Measurements from ENCODE around the gene PDE1C. TPM values are rescaled to one million over a fixed set of nuclear protein-coding genes. Genes with fewer than 3 reads are reported as not detected.

Gene PDE1C
- total RNA-seq, 4 donors from 2014 or later, result 0.19 to 14.5 (median 2.9) TPM

DNA sequence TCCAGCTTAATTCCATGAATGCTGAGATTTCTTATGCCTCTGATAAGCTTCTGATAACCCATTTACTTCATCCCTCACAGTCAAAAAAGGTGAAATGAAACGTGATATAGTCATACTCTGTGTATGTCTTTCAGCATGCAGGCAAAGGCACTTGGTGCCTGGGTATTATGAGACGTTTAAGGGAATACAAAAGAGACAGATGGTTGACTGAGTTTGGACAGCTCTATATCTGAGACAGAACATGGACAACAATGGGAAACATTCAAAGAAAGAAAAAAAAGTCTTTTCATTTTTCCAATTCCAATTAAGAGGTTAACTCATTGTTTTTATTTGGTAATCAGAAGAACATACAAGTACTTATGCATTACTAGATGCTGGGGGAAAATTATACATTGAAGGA lies 287.0 kb downstream of the PDE1C start:
- no peaks in the 10 kb centered on the region for H3K4me1 ChIP-seq
- no peak for DNase-seq
- TF ChIP-seq, protein P1, sequence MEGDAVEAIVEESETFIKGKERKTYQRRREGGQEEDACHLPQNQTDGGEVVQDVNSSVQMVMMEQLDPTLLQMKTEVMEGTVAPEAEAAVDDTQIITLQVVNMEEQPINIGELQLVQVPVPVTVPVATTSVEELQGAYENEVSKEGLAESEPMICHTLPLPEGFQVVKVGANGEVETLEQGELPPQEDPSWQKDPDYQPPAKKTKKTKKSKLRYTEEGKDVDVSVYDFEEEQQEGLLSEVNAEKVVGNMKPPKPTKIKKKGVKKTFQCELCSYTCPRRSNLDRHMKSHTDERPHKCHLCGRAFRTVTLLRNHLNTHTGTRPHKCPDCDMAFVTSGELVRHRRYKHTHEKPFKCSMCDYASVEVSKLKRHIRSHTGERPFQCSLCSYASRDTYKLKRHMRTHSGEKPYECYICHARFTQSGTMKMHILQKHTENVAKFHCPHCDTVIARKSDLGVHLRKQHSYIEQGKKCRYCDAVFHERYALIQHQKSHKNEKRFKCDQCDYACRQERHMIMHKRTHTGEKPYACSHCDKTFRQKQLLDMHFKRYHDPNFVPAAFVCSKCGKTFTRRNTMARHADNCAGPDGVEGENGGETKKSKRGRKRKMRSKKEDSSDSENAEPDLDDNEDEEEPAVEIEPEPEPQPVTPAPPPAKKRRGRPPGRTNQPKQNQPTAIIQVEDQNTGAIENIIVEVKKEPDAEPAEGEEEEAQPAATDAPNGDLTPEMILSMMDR (IDR thresholded peaks at IDR 0.05), result no peak
- no peak for TF ChIP-seq POLR2A (IDR thresholded peaks at IDR 0.05)
- H3K9me3 ChIP-seq, result no peaks in the 10 kb centered on the region
- no peak overlapping the region for H3K27ac ChIP-seq
- H3K4me3 ChIP-seq, result no peak overlapping the region
- WGBS, 2 donors, result 48 to 56% methylated on average over 2 of the region's 2 CpGs
- no peaks in the 10 kb centered on the region for H3K27me3 ChIP-seq
- no peaks in the 10 kb centered on the region for H3K36me3 ChIP-seq
- intact Hi-C loops (cut with DNase I), result no loop called here

DNA sequence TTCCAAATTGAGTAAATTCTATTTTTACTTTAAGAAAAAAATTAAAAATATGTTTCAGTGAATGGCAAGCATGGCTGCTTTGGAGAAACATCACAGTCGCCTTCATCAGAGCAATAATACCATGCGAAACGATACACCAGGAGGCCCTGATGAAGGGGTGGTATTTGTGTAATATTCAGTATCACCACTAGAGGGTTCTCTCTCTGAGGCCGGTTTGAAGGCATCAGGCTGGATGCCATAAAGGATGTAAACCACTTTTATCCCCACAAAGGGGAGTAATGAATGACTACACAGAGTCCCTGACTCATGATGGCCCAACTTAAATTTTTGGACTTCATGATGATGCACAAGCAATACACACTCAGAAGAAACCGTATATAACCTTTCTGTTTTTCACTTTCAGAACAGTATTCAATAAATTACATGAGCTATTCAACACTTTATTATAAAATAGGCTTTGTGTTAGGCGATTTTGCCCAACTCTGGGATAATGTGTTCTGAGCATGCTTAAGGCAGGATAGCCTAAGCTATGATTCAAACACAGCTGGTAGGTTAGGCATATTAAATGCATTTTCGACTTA lies 287.7 kb downstream of the PDE1C start:
- no peaks in the 10 kb centered on the region for H3K27me3 ChIP-seq
- no peak for DNase-seq
- WGBS, 2 donors, result 39 to 46% methylated on average over 7 of the region's 7 CpGs
- no peaks in the 10 kb centered on the region for H3K36me3 ChIP-seq
- TF ChIP-seq, protein P1 (IDR thresholded peaks at IDR 0.05), result peak in 5 of 6 experiments; percentile 60 to 72 (median 67)
- TF ChIP-seq POLR2A (IDR thresholded peaks at IDR 0.05), result no peak
- H3K4me1 ChIP-seq, result no peaks in the 10 kb centered on the region
- H3K27ac ChIP-seq, result no peak overlapping the region
- intact Hi-C loops (cut with DNase I), result no loop called here
- H3K9me3 ChIP-seq, result no peaks in the 10 kb centered on the region
- H3K4me3 ChIP-seq, result no peak overlapping the region

DNA sequence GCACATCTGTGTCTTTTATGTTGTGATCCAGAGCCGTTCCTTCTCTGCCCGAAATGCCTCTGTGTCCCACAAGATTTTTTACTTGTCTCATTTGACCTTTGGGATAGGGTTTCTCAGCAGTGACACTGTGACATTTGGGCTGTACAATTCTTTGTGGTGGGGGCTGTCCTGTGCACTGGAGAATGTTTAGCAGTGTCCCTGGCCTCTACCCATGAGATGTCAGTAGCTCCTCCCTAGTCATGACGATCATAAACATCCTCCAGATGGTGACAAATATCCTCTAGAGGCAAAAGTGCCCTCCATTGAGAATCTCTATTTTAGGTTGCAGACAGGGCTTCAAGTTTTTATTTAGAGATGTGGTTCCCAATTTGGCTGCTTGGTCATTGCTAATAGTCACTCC lies 291.9 kb downstream of the PDE1C start:
- Histone ChIP-seq H3K27ac (no peak overlapping the region), H3K9me3 (no peaks in the 10 kb centered on the region), H3K4me1 (no peaks in the 10 kb centered on the region), H3K27me3 (no peaks in the 10 kb centered on the region), H3K36me3 (no peaks in the 10 kb centered on the region), H3K4me3 (no peak overlapping the region)
- WGBS, 2 donors, result 43 to 78% methylated on average over 2 to 3 of the region's 3 CpGs
- TF ChIP-seq, protein P1 (IDR thresholded peaks at IDR 0.05), result no peak
- no peak for TF ChIP-seq POLR2A (IDR thresholded peaks at IDR 0.05)
- intact Hi-C loops (cut with DNase I), result no loop called here
- DNase-seq, result no peak

DNA sequence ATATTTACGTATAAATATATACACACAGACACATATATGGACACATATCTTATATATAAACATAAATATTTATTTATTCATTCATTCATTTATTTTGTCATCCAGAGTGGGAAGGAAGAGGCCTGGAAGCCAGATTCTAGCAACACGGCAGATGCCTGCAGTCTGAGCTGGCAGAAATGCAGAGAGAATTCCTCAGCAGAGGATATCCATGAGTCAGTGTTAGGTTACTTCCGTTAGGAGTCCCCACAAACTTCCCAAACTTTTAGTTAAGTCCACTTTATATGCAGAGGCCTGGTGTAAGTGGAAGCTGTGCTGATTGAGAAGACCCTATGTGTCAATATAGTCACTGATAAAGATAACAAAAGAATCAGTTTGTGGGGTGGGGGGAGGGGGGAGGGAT lies 293.6 kb downstream of the PDE1C start:
- intact Hi-C loops (cut with DNase I), result no loop called here
- no peaks in the 10 kb centered on the region for H3K4me1 ChIP-seq
- DNase-seq, result no peak
- H3K36me3 ChIP-seq, result no peaks in the 10 kb centered on the region
- H3K9me3 ChIP-seq, result no peaks in the 10 kb centered on the region
- H3K4me3 ChIP-seq, result no peak overlapping the region
- H3K27me3 ChIP-seq, result no peaks in the 10 kb centered on the region
- 55 to 70% methylated on average over 3 of the region's 3 CpGs for WGBS, 2 donors
- TF ChIP-seq, protein P1 (IDR thresholded peaks at IDR 0.05), result no peak
- TF ChIP-seq POLR2A (IDR thresholded peaks at IDR 0.05), result no peak
- no peak overlapping the region for H3K27ac ChIP-seq

DNA sequence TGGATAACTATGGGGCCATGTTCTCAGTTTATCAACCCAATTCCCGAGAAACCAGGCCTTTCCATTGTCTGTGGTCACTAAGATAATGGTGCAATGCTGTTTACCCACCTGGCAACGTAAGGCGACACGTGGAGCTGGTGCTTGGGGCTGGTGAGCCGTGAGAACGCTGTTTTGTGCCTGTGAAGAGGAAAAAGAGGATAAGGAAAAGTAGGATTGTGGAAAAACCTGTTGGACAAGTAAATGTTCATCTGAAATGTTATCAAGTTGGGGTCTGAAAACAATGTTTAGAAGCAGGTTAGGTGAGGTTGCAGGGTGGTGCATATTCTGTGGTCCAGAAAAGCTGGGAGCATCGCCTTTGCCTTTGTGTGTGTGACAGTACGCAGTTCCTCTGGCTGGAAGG lies 294.7 kb downstream of the PDE1C start:
- Histone ChIP-seq H3K27me3 (no peaks in the 10 kb centered on the region), H3K9me3 (no peaks in the 10 kb centered on the region), H3K4me3 (no peak overlapping the region), H3K4me1 (no peaks in the 10 kb centered on the region), H3K36me3 (no peaks in the 10 kb centered on the region), H3K27ac (no peak overlapping the region)
- WGBS, 2 donors, result 37 to 65% methylated on average over 8 of the region's 8 CpGs
- no peak for DNase-seq
- intact Hi-C loops (cut with DNase I), result no loop called here
- TF ChIP-seq, protein P1 (IDR thresholded peaks at IDR 0.05), result no peak
- no peak for TF ChIP-seq POLR2A (IDR thresholded peaks at IDR 0.05)
